Measurements from ENCODE around the gene ZNF584.
"Not testable (repeated sequence)": the region's sequence is repeated elsewhere in the genome, so short reads cannot be mapped to it uniquely, and the experiment has no call there.

The ZNF584 gene

DNA sequence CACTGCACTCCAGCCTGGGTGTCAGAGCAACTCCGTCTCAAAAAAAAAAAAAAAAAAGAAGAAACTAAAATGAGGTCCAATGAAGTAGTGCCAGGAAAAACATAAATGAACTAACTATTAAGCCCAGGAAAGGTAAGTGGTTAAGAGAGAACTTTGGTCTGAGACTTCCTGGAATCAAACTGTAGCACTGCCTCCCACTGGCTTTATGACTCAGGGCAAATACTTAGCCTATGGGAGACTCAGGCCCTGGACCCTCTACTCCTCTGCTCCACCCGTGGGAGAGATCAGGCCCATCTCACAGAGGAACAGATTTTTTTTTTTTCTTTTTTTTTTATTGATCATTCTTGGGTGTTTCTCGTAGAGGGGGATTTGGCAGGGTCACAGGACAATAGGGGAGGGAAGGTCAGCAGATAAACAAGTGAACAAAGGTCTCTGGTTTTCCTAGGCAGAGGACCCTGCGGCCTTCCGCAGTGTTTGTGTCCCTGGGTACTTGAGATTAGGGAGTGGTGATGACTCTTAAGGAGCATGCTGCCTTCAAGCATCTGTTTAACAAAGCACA lies 4.5 kb upstream of the ZNF584 start:
- not testable (repeated sequence) for DNase-seq (ENCODE audit: low read depth)

GRCh38 chr19:58406818-58407657 lies 1.4 kb upstream of the ZNF584 start:
- no peak for DNase-seq (ENCODE audit: low read depth)

DNA sequence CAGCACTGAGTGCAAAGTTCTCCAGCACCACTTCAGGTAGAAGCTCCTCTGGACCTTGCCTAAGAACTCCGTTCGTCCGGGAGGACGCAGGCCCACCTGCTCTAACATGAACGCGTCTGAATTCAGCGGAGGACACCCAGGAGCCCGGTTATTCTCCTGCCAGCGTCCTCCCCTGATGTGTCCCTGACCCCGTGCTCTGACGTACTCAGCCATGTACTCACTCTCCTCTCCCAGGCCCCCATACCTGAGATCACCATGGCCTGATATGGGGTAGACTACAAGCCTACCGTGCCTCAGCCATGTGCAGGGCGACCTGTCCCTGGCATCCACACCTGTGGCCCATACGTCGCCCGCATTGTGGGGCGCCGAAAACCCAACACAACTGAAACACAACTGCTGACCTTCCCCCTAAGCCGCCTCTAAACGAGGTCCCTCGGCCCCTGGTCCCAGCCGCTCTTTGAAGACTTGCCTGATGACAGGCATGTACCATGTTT lies 744 bp upstream of the ZNF584 start:
- no peak for DNase-seq (ENCODE audit: low read depth)

GRCh38 chr19:58409010-58409790 lies 751 bp downstream of the ZNF584 start:
- no peak for DNase-seq (ENCODE audit: low read depth)

GRCh38 chr19:58416604-58417003 lies 8.2 kb downstream of the ZNF584 start:
- no peak for DNase-seq (ENCODE audit: low read depth)

GRCh38 chr19:58417071-58417470 lies 8.6 kb downstream of the ZNF584 start:
- DNase-seq (ENCODE audit: low read depth), result no peak

DNA sequence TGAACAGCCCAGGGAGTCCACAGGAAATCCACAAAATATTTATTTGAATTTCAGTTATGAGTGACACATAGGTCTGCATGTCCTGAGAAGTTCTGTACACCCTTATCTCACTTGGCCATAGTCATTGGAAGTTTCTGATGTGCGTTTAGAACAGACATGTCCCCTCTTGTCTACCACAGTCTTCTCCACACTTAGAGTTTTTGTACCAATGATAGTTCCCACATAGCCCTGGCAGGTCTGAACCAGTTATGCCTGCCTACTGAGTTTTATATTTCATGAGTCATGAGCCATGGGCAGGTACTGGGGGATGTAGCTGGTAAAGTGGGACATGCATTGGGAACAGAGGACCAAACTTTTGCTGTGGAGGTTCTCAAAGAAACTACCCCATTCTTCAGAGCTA lies 20.2 kb downstream of the ZNF584 start:
- DNase-seq (ENCODE audit: low read depth), result no peak

DNA sequence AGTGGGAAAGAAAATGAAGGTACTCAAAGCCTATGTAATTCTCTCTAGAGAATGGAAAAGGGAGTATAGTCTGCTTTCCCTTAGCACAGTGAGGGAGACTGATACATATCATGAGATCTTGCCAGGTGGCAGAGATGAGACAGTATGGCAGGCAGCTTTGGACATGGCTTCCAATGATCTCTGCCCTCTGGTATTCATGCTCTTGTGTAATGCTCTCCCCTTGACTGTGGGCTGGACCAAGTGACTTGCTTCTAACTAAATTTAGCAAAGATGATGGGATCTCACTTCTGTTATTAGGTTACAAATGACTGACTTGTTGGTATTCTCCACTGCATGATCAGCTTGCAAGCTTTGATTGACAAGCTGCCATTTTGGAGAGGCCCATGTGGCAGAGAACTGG lies 21.3 kb downstream of the ZNF584 start:
- DNase-seq (ENCODE audit: low read depth), result no peak

- DNase-seq (ENCODE audit: low read depth), result peak; percentile 27
Observed at GRCh38 chr19:58434217-58434616, 25.8 kb downstream of the ZNF584 start.

- peak; percentile 100 for DNase-seq (ENCODE audit: low read depth)
Observed at GRCh38 chr19:58439576-58440554, 31.4 kb downstream of the ZNF584 start, which contains the start of gene ZNF132. TSS of gene ZNF132 (minus strand) at chr19:58440153. CDS start at chr19:58439821, 332 bp downstream.

DNA sequence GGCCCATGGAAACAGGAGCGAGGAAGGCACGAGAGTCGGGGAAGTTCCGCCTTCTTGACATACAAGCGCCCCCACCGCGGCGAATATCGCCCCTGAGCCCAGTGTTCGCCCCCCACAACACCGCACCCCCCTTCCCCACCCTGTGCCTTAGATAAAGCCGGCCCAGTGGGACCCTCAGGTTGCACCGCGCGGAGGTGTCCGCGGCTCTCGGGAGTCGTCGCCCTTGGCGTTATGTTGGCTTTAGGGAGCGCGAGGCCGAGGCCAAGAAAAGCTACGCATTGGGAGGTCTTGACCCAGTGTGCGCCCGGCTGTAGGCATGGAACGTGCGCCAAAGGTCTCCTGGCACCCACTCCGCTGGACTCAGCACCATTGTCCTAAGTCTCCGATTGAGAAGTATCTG lies 32.1 kb downstream of the ZNF584 start:
- no peak for DNase-seq (ENCODE audit: low read depth)

DNA sequence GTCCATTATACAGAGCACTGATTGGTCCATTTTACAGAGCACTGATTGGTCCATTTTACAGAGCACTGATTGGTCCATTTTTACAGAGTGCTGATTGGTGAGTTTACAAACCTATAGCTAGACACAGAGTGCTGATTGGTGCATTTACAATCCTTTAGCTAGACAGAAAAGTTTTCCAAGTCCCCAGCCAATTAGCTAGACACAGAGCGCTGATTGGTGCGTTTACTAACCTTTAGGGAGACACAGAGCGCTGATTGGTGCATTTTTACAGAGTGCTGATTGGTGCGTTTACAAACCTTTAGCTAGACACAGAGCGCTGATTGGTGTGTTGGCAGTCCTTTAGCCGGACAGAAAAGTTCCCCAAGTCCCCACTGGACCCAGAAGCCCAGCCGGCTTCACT lies 34.5 kb downstream of the ZNF584 start:
- not testable (repeated sequence) for DNase-seq (ENCODE audit: low read depth)

DNA sequence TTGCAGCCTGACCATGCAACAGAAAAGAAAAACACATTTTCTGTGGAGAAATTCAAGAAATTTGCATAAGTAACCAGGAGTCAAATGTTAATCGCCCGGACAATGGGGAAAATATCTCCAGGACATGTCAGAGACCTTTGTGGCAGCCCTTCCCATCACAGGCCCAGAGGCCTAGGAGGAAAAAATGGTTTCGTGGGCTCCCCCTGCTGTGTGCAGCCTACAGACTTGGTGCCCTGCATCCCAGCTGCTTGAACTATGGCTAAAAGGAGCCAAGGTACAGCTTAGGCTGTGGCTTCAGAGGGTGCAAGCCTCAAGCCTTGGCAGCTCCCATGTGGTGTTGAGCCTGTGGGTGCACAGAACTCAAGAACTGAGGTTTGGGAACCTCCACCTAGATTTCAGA lies 40.4 kb downstream of the ZNF584 start:
- DNase-seq (ENCODE audit: low read depth), result not testable (repeated sequence)

- DNase-seq (ENCODE audit: low read depth), result not testable (repeated sequence)
Observed at GRCh38 chr19:58449980-58450379, 41.5 kb downstream of the ZNF584 start.

DNA sequence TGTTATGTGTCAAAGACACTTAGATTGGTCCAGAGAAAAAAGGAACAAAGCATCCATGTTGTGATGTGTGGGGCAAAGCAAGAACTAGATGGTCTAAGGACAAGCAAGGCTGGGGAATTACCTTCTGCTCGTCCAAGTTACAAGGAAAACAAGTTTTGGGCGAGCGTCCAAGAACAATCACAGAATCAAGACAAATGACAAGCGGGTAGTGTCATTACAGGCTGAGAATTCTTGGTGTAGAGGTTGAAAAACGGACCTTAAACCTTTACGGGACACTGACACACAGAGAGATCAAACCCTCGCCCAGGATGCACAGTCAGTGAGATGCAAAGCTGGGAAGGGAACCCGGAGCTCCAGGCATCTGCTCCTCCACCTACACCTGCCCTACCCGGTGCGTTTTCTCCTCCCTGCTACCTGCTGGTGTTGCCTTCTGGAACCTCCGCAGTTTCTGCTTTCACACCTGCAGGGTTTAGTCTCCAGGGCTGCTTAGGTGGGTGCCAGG lies 42.5 kb downstream of the ZNF584 start:
- DNase-seq (ENCODE audit: low read depth), result no peak

DNA sequence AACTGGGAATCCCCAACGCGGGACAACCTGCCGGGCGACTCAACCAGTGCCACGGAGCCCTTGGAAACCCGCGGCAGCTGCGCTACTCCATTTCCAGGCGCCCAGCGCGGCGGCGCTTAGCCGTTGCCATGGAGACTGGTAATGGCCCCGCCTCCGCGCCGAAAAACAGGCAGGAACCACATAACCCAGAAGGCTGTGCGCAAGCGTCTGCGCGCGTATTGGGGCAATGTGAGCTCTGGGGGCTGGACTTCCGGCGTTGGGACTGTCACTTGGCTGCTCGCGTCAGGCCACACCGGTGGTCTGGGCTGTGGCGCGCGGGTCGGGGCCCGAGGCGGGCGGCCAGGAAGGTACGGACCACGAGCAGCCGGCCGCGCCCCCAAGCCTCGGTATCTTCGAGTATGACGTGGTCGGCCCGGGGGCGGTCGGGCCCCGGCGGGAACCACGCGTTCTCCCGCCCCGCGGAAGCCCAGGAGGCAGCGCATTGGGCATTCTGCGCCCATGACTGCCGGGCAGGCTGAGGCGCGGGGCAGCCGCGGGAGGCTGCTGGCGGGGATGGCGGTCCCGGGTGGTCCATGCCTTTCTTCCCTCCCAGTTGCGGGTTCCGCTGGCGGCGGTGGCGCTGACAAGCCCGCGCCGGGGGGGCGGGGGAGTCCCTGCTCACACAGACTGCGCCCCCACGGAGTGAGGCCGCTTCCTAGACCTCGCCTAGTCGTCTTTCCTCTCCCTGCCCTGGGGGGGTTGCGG lies 43.1 kb downstream of the ZNF584 start, which contains the start of gene ZNF324B:
TSS of gene ZNF324B (plus strand) at position 265 of the 744 bp plus-strand sequence. CDS start 2,080 bp downstream, outside the sequence.
- DNase-seq (ENCODE audit: low read depth), result peak; percentile 95

GRCh38 chr19:58453743-58454142 lies 45.3 kb downstream of the ZNF584 start:
- no peak for DNase-seq (ENCODE audit: low read depth)

GRCh38 chr19:58455306-58455705 lies 46.9 kb downstream of the ZNF584 start:
- no peak for DNase-seq (ENCODE audit: low read depth)

GRCh38 chr19:58456111-58456510 lies 47.7 kb downstream of the ZNF584 start:
- no peak for DNase-seq (ENCODE audit: low read depth)

DNA sequence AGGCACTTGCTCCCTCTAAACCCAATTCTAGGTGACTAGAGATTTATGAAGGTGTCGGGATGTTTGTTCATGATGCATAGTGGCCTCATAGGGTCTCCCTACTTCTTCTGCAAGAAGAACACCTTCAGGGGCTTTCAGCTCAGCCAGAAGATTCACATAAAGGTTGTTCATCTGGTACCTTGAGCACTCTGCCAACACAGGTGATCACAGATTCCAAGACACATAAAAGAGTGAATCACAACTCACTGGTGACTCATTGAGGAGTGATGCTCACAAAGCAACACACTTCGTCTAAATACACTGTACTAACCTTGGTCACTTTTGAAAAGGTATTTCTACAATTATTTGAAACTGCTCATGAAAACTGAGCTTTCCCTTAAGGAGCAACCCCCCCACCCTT lies 51.6 kb downstream of the ZNF584 start:
- DNase-seq (ENCODE audit: low read depth), result no peak

All from iris pigment epithelial cell (primary cell).